Effector memory CD8-positive, alpha-beta T cell (primary cell): ENCODE results near the gene CDR2.

Experiments used
- ATAC-seq: fragments of 150-1000 bp; cut with Tn5 transposase; replicated peaks from 2 replicates; pipeline ENCODE4 v1.10.0; 2021; ENCODE audit warnings: mild to moderate bottlenecking, moderate library complexity
- DNase-seq, 3 experiments: peaks; one replicate each; pipeline ENCODE4 v3.0.0; 2021
- H3K27ac Mint-ChIP-seq, 2 donors: one replicate each; pipeline ENCODE4 v1.8.0; 2022; ENCODE audit warnings: mild to moderate bottlenecking in 2 of 2, mixed read lengths in 2 of 2, moderate library complexity in 2 of 2
- H3K27me3 Mint-ChIP-seq, 2 donors: one replicate each; pipeline ENCODE4 v1.8.0; 2022; ENCODE audit warnings: mixed read lengths in 2 of 2
- H3K36me3 Mint-ChIP-seq: one replicate; pipeline ENCODE4 v1.8.0; 2022; ENCODE audit warnings: mild to moderate bottlenecking, moderate library complexity, mixed read lengths; ENCODE audit not compliant: insufficient read depth
- H3K4me1 Mint-ChIP-seq, 2 donors: one replicate each; pipeline ENCODE4 v1.8.0; 2022; ENCODE audit warnings: low read depth in 2 of 2, mixed read lengths in 2 of 2
- H3K4me3 Mint-ChIP-seq, 2 donors: one replicate each; pipeline ENCODE4 v1.8.0; 2022; ENCODE audit warnings: mild to moderate bottlenecking in 2 of 2, mixed read lengths in 2 of 2, moderate library complexity in 2 of 2
- H3K9me3 Mint-ChIP-seq, 2 donors: one replicate each; pipeline ENCODE4 v1.8.0; 2022; ENCODE audit warnings: mixed read lengths in 2 of 2

The CDR2 gene

DNA sequence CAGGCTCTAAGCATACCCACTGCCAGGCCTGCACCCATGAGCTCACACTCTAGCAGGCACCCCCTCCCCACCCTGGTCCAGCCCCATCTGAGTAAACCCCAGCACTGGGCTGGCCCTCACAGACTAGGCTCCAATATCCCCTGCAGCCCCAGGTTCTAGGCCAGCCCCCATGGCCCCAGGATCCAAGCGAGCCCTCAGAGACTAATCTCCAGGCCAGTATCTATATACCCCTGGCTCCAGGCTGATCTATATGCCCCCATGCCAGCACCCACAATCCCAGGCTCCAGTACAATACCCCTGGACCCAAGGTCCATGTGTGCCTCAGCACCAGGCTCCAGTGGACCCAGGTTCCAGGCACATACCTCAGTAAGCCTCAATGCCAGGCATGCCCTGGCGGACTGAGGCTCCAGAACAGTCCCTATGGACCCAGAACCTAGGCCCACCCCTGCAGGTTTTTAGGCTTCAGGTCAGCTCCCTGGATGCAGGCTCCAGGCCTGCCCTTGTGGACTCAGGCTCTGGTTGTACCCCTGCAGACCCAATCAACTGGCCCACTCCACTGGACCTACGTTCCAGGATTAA is 38.7 kb downstream of the CDR2 start:
- Mint-ChIP-seq H3K36me3 (peaks cover 57% of the 10 kb centered on the region), H3K9me3 (peaks cover 5 to 20% of the 10 kb centered on the region in 2 donors), H3K27ac (peak overlapping the region in 1 of 2 donors; percentile 41), H3K4me3 (no peak overlapping the region), H3K4me1 (peaks cover 0 to 6% of the 10 kb centered on the region in 2 donors), H3K27me3 (no peaks in the 10 kb centered on the region)
- DNase-seq (no peak), ATAC-seq (no peak)

DNA sequence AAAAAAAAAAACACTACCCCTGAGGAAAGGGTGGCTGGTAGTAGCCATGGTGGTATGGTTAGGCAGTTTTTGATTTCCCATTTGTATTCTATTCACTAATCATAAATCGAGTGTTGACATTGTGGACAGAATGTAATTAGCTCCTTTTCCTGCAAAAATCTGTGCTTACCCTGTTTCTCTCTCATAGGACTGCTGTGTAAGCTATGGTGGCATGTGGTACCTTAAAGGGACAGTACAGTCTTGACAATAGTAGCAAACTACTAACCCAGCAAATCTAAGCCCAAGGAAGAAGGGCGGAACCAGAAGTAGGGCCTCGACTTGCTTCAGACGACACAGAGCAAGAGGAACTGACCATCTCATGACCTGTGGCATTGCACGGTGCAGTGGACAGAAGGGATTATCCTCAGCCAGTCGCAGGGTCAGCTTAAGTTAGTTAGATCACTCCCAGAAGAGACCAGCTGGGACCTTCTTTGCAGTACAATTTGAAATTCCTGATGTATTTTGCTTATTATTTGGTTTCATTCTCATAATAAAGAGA is 40.9 kb downstream of the CDR2 start:
- no peak for ATAC-seq
- no peak for DNase-seq
- Mint-ChIP-seq H3K9me3 (peaks cover 5 to 12% of the 10 kb centered on the region in 2 donors), H3K36me3 (peaks cover 58% of the 10 kb centered on the region), H3K27me3 (no peaks in the 10 kb centered on the region), H3K4me1 (peaks cover 3 to 6% of the 10 kb centered on the region in 2 donors), H3K27ac (no peak overlapping the region), H3K4me3 (no peak overlapping the region)

DNA sequence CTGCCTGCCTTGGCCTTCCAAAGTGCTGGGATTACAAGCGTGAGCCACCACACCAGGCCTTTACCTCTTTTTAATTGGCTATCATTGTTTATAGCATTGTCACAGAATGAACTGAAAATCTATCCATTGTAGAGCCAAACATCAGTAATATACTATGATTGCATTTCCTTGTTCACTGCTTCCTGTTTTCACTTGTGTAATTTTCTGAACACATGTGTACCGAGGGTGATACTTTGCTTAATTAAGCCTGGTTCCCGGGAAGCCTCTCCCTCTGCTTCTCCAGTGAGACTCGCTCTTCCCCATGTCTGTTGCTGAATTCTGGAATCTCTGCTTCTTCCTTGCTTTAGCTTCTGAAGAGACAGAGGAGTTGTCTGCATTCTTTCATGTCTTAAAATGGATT is 44.1 kb downstream of the CDR2 start:
- no peak for DNase-seq
- peak overlapping the region; percentile 59 to 81 for H3K27ac Mint-ChIP-seq
- no peak overlapping the region for H3K4me3 Mint-ChIP-seq
- no peaks in the 10 kb centered on the region for H3K9me3 Mint-ChIP-seq
- no peak for ATAC-seq
- H3K4me1 Mint-ChIP-seq: peaks cover 3 to 6% of the 10 kb centered on the region in 2 donors
- peaks cover 61% of the 10 kb centered on the region for H3K36me3 Mint-ChIP-seq
- H3K27me3 Mint-ChIP-seq: no peaks in the 10 kb centered on the region

DNA sequence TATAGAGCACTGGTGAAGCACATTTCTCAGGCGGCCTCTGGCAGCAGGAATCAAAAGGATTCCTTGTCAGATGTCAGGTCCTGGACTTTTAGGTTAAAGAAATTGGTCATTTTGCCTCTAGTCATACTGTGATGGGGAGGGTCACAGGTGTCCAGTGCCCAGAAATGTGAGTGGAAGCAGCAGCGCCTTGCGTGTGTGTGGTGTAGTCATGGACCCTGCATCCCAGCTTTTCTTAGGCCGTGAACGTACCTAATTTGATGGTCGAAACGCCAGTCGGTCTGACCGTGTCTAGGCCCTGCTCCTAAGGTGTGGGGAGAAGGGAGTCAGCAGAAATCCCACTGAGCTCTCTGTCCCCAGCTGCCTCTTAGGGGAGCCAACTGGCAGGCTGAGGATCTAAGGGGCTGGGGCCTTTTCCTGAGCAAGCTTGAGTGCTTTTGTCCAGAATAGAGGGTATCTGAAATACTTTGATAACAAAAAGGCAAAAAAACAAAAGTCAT is 45.2 kb downstream of the CDR2 start:
- Mint-ChIP-seq H3K9me3 (no peaks in the 10 kb centered on the region), H3K27me3 (no peaks in the 10 kb centered on the region), H3K4me1 (peaks cover 3 to 6% of the 10 kb centered on the region in 2 donors), H3K36me3 (peaks cover 57% of the 10 kb centered on the region), H3K27ac (peak overlapping the region; percentile 76 to 81), H3K4me3 (no peak overlapping the region)
- DNase-seq (no peak), ATAC-seq (no peak)

DNA sequence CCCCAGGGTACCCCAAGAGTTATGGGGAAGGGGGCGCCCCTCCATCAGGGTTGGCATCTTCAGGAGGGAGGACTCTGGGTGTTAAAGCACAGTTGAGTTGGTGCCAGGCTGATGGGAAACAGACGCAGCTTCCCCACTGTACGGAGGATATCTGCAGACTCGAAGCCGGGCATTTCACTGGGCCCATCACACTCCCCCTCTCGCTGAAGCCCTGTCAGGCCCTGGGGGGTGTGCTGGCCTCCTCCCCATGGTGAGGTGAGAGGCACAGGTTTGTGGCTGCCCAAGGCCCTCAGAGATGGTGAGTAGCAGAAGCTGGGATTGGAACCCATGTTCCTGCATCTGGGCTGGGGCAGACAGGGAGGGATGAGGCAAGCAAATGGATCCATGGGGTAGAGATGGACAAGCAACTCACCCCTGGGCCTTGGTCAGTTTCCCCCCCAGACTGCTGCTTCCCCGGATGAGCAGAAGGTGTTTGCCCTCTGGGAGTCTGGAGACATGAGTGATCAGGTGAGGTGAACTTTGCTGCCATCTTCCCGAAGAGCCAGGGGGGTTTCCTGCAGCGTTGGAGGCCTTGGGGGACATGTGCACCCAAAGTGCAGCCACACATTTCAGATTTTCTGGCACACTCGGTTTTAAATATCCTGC is 46.2 kb downstream of the CDR2 start:
- Mint-ChIP-seq H3K27ac (peak overlapping the region in 1 of 2 donors; percentile 76), H3K27me3 (no peaks in the 10 kb centered on the region), H3K4me1 (peaks cover 3 to 6% of the 10 kb centered on the region in 2 donors), H3K36me3 (peaks cover 57% of the 10 kb centered on the region), H3K9me3 (no peaks in the 10 kb centered on the region), H3K4me3 (no peak overlapping the region)
- no peak for DNase-seq
- no peak for ATAC-seq

DNA sequence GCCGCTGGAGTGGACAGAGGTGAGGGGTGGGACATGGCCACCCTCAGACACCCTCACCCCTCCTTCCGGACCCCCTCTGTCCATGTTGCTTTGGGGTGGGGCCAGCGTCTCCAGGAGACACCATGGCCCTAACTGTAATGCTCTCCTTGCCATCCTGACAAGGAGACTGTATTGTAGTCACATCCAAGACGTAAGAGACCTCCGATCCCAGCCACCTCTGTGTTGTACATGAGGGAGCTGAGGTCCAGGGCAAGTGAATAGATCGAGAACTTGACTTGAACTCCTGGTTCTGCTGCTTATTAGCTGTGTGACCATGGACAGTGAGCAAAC is 47.0 kb downstream of the CDR2 start:
- H3K9me3 Mint-ChIP-seq: no peaks in the 10 kb centered on the region
- H3K4me3 Mint-ChIP-seq: no peak overlapping the region
- H3K27me3 Mint-ChIP-seq: no peaks in the 10 kb centered on the region
- H3K27ac Mint-ChIP-seq: peak overlapping the region; percentile 72 to 79
- ATAC-seq (no peak), DNase-seq (no peak)
- H3K36me3 Mint-ChIP-seq: peaks cover 56% of the 10 kb centered on the region
- peaks cover 3 to 5% of the 10 kb centered on the region in 2 donors for H3K4me1 Mint-ChIP-seq

DNA sequence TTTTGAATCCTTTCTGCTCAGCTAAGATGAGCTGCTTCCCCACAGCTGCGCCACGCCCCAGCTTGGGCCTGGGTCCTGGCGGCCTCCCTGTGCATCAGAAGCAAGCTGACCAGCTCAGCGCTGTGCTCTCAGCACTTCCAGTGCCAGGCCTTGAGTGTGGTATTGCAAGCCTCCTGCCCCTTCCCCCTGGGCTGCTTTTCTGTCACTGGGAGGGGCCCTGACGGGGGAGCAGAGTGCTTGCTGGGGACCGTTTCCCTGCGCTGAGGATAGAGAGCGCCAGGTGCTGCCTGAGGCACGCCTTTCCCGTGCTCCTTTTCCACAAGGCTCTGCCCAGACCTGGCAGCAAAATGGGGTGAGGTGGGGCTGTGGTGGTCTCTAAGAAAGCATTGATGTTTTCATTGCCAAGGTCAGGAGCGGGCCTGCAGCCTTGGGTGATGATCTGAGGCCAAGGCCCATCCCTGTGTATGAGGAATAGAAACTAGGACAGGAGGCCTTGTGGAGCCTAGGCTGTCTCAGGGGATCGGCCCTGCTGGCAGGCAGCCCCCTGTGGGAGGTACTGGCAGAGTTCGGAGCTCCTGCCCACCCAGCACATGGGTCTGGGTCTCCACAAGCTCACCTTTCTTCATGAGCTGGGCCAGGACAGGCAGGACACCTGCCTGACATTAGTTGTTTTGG is 47.5 kb downstream of the CDR2 start:
- Mint-ChIP-seq H3K27ac (peak overlapping the region; percentile 72 to 79), H3K36me3 (peaks cover 54% of the 10 kb centered on the region)

DNA sequence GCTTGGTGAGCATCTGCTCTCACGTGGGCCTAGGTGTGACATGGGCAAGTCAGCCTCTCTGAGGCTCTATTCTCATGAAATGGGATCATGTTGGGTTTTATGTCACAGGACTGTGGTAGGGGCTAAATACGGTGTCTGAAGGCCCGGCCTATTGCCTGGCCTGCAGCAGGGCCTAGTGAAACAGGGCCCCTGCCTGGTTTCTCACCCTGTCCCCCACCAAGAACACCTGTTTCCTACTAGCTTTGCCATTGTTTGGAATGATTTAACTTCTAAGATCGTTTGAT is 48.1 kb downstream of the CDR2 start:
- ATAC-seq: no peak
- Mint-ChIP-seq H3K27me3 (no peaks in the 10 kb centered on the region), H3K36me3 (peaks cover 48% of the 10 kb centered on the region)

More for the DNA sequence above, 47.5 kb downstream of the CDR2 start:
- ATAC-seq (no peak), DNase-seq (no peak)
- Mint-ChIP-seq H3K27me3 (no peaks in the 10 kb centered on the region), H3K4me3 (no peak overlapping the region), H3K9me3 (no peaks in the 10 kb centered on the region), H3K4me1 (peaks cover 3 to 4% of the 10 kb centered on the region in 2 donors)

DNA sequence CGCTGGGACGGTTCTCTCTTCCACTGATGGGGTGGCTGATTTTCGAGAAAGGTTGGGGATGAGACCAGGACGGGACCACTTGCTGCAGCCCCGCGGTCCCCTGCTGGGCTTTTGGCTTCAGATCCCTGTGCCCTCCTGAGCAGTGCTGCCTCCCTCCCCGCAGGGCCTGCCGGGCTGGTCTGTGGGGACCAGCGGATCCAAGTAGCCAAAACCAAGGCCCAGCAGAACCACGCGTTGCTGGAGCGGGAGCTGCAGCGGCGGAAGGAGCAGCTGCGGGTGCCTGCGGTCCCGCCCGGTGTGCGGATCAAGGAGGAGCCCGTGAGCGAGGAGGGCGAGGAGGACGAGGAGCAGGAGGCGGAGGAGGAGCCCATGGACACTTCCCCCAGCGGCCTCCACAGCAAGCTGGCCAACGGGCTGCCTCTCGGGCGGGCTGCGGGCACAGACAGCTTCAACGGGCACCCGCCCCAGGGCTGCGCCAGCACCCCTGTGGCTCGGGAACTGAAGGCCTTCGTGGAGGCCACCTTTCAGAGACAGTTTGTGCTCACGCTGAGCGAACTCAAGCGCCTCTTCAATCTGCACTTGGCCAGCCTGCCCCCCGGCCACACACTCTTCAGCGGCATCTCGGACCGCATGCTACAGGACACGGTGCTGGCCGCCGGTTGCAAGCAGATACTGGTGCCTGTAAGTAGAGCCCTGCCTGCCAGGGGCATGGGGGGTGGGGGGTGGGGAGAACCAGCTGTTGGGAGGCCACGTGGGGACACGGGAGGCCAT is 48.6 kb downstream of the CDR2 start:
- ATAC-seq (no peak), DNase-seq (no peak)
- Mint-ChIP-seq H3K4me3 (no peak overlapping the region), H3K27me3 (no peaks in the 10 kb centered on the region), H3K27ac (peak overlapping the region; percentile 38 to 82), H3K36me3 (peaks cover 47% of the 10 kb centered on the region), H3K9me3 (no peaks in the 10 kb centered on the region), H3K4me1 (peaks cover 0 to 8% of the 10 kb centered on the region in 2 donors)

More for the DNA sequence above, 48.1 kb downstream of the CDR2 start:
- no peaks in the 10 kb centered on the region for H3K9me3 Mint-ChIP-seq
- DNase-seq: no peak
- peak overlapping the region in 1 of 2 donors; percentile 38 for H3K27ac Mint-ChIP-seq
- peaks cover 0 to 3% of the 10 kb centered on the region in 2 donors for H3K4me1 Mint-ChIP-seq
- no peak overlapping the region for H3K4me3 Mint-ChIP-seq

DNA sequence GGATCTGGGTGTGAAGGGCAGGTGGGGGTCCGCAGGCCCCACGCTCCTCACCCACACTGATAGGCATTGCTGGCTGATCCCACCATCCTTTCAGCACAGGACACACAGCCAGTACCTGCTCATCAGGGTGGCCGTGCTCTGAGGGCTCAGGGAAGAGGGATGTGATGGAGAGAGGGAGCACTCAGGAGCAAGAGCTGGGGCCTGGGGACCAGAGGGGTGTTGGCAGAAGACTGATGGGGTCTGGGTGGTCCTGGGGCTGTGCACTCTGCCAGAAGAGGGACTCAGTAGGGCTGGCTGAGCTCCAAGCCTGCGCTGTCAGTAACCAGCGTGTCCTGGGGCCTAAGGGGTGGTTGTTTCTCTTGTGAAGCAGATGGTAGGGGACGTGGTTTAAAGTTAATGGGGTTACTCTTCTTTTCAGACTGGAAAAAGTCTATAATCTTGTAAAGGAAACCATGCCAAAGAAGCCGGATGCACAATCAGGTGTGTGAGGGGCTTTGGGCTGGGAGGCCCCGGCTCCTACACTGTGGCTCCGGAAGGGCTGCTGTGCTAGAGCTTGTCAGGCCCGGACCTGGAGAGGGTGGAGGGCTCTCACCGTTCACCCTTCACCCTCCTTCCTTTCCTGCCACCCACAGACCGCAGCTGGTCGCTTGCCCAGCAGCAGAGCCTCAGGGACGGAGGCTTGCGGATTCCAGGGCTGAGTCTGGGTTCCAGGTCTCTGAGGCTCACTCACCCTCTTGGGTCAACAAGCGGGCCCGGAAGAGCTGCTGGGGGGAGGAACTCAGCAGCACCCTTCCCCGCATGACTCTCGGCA is 49.4 kb downstream of the CDR2 start:
- no peaks in the 10 kb centered on the region for H3K9me3 Mint-ChIP-seq
- no peaks in the 10 kb centered on the region for H3K27me3 Mint-ChIP-seq
- H3K4me1 Mint-ChIP-seq: peaks cover 0 to 9% of the 10 kb centered on the region in 2 donors
- H3K4me3 Mint-ChIP-seq: no peak overlapping the region
- peaks cover 45% of the 10 kb centered on the region for H3K36me3 Mint-ChIP-seq
- DNase-seq: no peak
- peak overlapping the region; percentile 82 to 86 for H3K27ac Mint-ChIP-seq
- ATAC-seq: no peak

DNA sequence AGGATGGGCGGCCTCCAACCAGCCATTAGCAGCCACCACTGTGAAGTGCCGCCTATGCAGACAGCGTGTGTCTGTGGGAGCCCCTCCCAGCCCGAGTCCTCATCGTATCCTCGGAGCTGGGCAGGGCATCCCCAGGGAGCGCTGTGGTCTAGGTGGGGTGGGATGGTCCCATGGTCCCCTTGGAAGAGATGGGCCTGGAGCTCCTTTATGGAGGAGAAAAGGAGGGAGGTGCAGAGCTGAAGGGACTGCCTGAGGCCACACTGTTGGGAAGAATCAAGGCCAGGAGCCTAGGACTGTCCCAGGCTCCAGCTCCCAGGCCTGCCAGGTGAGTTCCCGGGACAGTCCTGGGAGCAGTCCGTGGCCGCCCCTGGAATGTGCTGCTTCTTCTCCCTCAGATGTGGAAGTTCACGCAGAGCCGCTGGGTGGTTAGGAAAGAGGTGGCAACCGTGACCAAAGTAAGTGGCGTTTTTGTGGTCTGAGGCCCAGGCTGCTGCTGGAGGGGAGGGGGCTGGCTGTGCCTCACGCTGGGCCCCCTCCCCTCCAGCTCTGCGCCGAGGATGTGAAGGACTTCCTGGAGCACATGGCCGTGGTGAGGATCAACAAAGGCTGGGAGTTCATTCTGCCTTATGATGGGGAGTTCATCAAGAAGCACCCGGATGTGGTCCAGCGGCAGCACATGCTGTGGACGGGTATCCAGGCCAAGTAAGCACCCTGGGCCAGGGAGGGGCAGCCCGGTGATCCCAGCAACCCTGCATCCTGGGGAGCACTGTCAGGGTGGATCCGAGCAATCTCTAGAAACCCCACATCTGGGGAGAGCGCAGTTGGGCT is 50.2 kb downstream of the CDR2 start:
- no peak for DNase-seq
- no peaks in the 10 kb centered on the region for H3K9me3 Mint-ChIP-seq
- ATAC-seq: no peak
- peaks cover 0 to 7% of the 10 kb centered on the region in 2 donors for H3K4me1 Mint-ChIP-seq
- H3K27me3 Mint-ChIP-seq: no peaks in the 10 kb centered on the region
- peaks cover 49% of the 10 kb centered on the region for H3K36me3 Mint-ChIP-seq
- H3K4me3 Mint-ChIP-seq: no peak overlapping the region
- H3K27ac Mint-ChIP-seq: peak overlapping the region; percentile 82 to 86
